Measurements from ENCODE around the gene USP54.

- TF ChIP-seq POLR2A (IDR thresholded peaks at IDR 0.05) (no peak), CTCF (IDR thresholded peaks at IDR 0.05) (no peak)
These were observed 31.6 kb downstream of the USP54 start for GRCh38 chr10:73559590-73559989.

All from esophagus squamous epithelium (tissue), 4 donors.